Stromal cell of bone marrow (primary cell): ENCODE results near the gene WHRN.

Experiments
- DNase-seq: peaks from one replicate; pipeline ENCODE4 v3.0.0-alpha.2; 2012; ENCODE audit warnings: low read depth

WHRN gene

DNA sequence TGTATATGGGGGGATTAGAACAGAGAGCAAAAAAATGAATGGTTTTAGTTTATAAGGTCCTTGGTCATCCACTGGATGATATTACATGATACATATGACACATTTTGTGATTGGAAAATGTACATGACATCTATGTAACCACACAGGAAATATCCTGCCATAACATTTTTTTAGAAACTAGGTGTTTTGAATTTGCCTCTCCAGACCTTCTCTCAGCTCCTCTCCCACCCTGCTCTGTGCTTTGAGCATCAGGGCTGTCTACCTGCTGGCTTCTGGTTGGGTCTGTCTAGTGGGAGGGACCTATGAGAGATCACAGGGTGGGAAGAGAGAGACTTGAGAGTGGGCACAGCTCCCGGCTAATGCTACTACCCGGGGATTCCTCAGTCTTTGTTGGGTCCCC, 141.8 kb downstream of the WHRN start:
- DNase-seq = no peak

DNA sequence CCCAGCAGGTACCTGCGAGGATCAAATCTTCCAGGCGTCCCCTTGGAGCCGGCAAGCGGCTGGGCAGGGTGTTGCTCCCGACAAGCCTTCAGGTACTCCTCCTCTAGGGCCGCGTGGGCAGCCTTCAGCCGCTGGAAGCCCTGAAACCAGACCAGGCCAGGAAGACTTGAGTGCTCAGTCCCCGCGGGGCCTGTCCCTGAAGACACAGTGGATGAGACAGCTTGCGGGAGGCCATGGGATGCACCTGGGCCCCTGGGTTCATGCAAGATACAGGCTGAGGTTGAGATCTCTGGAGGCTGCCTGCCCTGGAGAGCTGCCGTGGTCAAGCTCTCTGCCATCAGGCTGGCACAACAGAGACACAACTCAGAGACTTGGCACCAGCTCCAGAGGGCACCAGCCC, 142.9 kb downstream of the WHRN start:
- DNase-seq = no peak

GRCh38 chr9:114361542-114361941, 143.7 kb downstream of the WHRN start:
- no peak for DNase-seq

DNA sequence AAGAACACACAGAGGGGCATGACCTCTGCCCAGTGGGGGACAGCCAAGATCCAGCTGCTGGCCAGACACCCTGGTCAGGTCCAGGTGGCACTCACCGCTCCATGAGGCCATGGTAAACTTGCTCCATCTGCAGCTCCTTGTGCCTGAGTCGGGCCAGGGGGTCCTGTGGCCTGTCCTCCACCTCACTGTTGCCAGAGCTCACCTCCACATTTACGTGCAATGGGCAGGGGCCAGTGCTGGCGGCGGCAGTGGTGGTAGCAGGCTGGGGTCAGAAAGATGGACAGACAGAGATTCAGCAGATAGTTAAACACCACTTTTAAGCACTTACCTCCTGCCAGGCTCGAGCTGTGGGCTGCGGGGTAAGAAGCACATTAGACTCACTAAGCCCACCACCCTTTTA, 145.5 kb downstream of the WHRN start:
- DNase-seq = no peak

DNA sequence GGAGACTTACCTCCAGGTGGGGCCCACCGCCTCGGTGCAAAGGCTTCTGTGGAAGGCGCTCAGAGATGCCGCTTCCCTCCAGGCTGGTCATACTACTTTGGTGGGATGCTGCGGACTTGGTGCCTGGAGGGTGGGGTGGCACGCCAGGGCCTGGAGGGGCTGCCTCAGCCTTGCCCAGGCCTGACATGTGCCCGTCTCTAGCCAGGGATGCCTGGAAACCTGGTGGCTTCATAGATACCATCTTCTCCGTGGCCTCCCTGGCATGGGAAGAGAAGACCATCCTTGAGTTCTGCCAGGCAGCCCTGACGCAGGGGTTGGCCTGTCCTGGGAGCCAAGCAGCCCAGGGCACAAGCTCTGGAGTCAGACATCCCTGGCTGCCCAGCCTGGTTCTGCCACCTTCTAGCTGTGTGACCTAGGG, 147.4 kb downstream of the WHRN start:
- DNase-seq = no peak

- no peak for DNase-seq
Measured at GRCh38 chr9:114357360-114357759, 147.9 kb downstream of the WHRN start.

DNA sequence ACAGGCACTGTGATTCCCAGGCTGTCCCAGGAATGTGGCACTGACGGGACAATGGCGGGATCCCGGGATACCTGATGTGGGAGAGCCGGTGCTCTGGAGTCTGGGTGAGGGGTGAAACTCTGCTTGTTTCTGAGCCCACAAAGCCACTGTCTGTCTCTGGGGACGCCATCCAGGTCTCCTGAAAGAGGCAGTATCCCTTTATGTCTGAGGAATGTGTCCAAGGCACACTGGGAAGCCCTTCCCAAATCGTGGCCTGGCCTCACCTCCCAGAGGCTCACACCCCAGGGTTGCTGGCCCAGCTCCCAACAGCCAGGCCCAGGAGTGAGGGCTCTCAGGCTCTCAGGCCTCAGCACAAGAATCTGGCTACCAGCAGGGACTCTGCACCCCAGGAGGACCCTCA, 148.5 kb downstream of the WHRN start:
- DNase-seq = no peak

- DNase-seq = no peak
Measured at GRCh38 chr9:114355821-114356220, 149.5 kb downstream of the WHRN start.
